Endothelial cell of umbilical vein (primary cell): ENCODE measurements around the gene CRACR2B. TPM values are rescaled to one million over a fixed set of nuclear protein-coding genes. Genes with fewer than 3 reads are reported as not detected.

Experiments used
- BruUV-seq: library from RNA; stranded (reverse); fragments of 400-500 nt; replicated peaks from 2 replicates; lab custom pipeline; 2021; lab: Mats Ljungman, UMichigan
- CTCF ChIA-PET: fragments of 300-600, 350-600 bp; sonication (Branson Sonifier 250); formaldehyde crosslinking; loops from one replicate; lab custom pipeline; 2021; ENCODE audit warnings: antibody characterized with exemption, inconsistent platforms; lab: Charles Lee
- POLR2A ChIA-PET: fragments of 300-600, 350-600 bp; sonication (Branson Sonifier 250); formaldehyde crosslinking; loops from one replicate; lab custom pipeline; 2021; ENCODE audit warnings: antibody characterized with exemption, inconsistent platforms; lab: Charles Lee
- DNase-seq: peaks from one replicate; pipeline ENCODE4 v3.0.0-alpha.2; 2011; ENCODE audit warnings: low read depth, low spot score
- FAIRE-seq: peaks from 2 replicates; lab custom pipeline; 2011; peaks lifted over from hg19 to GRCh38; lab: Jason Lieb, UNC
- H2AFZ ChIP-seq: 2 replicates; pipeline ENCODE4 v1.6.0; 2012; ENCODE audit warnings: low read depth, low read length, control low read depth, inconsistent platforms
- H3K27ac ChIP-seq: 2 replicates; pipeline ENCODE4 v1.5.1; 2011; ENCODE audit warnings: low read depth, mild to moderate bottlenecking, control low read depth, low read length, moderate library complexity; ENCODE audit not compliant: insufficient read depth
- H3K27me3 ChIP-seq, 2 experiments: 2 replicates each; pipeline versions ENCODE4 v1.6.0 to v1.6.1; 2011; ENCODE audit warnings: low read length in 2 of 2, mixed read lengths in 1 of 2; ENCODE audit not compliant: control insufficient read depth in 2 of 2, insufficient read depth in 2 of 2
- H3K36me3 ChIP-seq, 2 experiments: 2 replicates in 1 of 2; 3 replicates in 1 of 2; pipeline ENCODE4 v1.5.1; 2011; ENCODE audit warnings: low read length in 2 of 2, mild to moderate bottlenecking in 1 of 2, moderate library complexity in 1 of 2; ENCODE audit not compliant: control insufficient read depth in 2 of 2, insufficient read depth in 2 of 2; ENCODE audit errors: extremely low read depth in 1 of 2
- H3K4me1 ChIP-seq: 3 replicates; pipeline ENCODE4 v1.5.1; 2011; ENCODE audit warnings: mild to moderate bottlenecking, low read length; ENCODE audit not compliant: control insufficient read depth, insufficient read depth; ENCODE audit errors: extremely low read depth
- H3K4me2 ChIP-seq: 2 replicates; pipeline ENCODE4 v1.6.1; 2011; ENCODE audit warnings: low read length, control low read depth, mixed read lengths; ENCODE audit not compliant: insufficient read depth
- H3K4me3 ChIP-seq, 3 experiments: fragments of 200-600 bp in 1 of 3; sonication (generic), shearing (Covaris generic) in 1 of 3; replicated peaks in 1 of 3; 2 replicates each; pipeline ENCODE4 v1.5.1; 2011 to 2016; ENCODE audit warnings: control low read depth in 3 of 3, low read length in 3 of 3, mild to moderate bottlenecking in 2 of 3, inconsistent platforms in 1 of 3, low read depth in 1 of 3, moderate library complexity in 1 of 3; ENCODE audit not compliant: insufficient read depth in 1 of 3
- H3K79me2 ChIP-seq: 2 replicates; pipeline ENCODE4 v1.6.0; 2012; ENCODE audit warnings: low read length, inconsistent platforms; ENCODE audit not compliant: control insufficient read depth, insufficient read depth
- H3K9ac ChIP-seq: replicated peaks from 2 replicates; pipeline ENCODE3; 2011; ENCODE audit warnings: low read length, control low read depth; ENCODE audit not compliant: insufficient read depth; ENCODE audit errors: extremely low read depth
- H3K9me1 ChIP-seq: replicated peaks from 3 replicates; pipeline ENCODE4 v1.6.0; 2011; ENCODE audit warnings: mild to moderate bottlenecking, low read length; ENCODE audit not compliant: control insufficient read depth, insufficient read depth; ENCODE audit errors: extremely low read depth
- H3K9me3 ChIP-seq: replicated peaks from 2 replicates; pipeline ENCODE4 v1.5.1; 2012; ENCODE audit warnings: low read length, inconsistent platforms; ENCODE audit not compliant: control insufficient read depth, insufficient read depth
- H4K20me1 ChIP-seq: replicated peaks from 2 replicates; pipeline ENCODE3; 2011; ENCODE audit warnings: mild to moderate bottlenecking, low read length; ENCODE audit not compliant: control insufficient read depth, insufficient read depth; ENCODE audit errors: extremely low read depth
- EZH2 ChIP-seq: IDR thresholded peaks from 2 replicates; pipeline ENCODE4 v1.6.1; 2012; ENCODE audit warnings: borderline replicate concordance, low read depth, mild to moderate bottlenecking, moderate library complexity, low read length, inconsistent platforms; ENCODE audit not compliant: severe bottlenecking
- FOS ChIP-seq: IDR thresholded peaks from 2 replicates; pipeline ENCODE4 v1.6.1; 2011; ENCODE audit warnings: mild to moderate bottlenecking, low read length, moderate library complexity, borderline replicate concordance; ENCODE audit not compliant: insufficient read depth
- GATA2 ChIP-seq: IDR thresholded peaks from 2 replicates; pipeline ENCODE4 v1.7.0; 2011; ENCODE audit warnings: low read depth, mild to moderate bottlenecking, moderate library complexity, mixed read lengths, low read length; ENCODE audit not compliant: insufficient read length, insufficient read depth
- JUN ChIP-seq: IDR thresholded peaks from 2 replicates; pipeline ENCODE4 v1.6.1; 2011; ENCODE audit warnings: borderline replicate concordance, low read depth; ENCODE audit not compliant: insufficient read length, insufficient read depth
- MAX ChIP-seq: IDR thresholded peaks from 2 replicates; pipeline ENCODE4 v1.6.1; 2011; ENCODE audit not compliant: insufficient read depth, insufficient read length
- MYC ChIP-seq: IDR thresholded peaks from one replicate; pipeline ENCODE4 v1.6.1; 2011; ENCODE audit warnings: mild to moderate bottlenecking, low read depth, low read length
- POLR2A ChIP-seq: IDR thresholded peaks from 2 replicates; pipeline ENCODE4 v1.6.1; 2012; ENCODE audit warnings: low read depth, mild to moderate bottlenecking, control low read depth, low read length
- POLR2AphosphoS5 ChIP-seq: IDR thresholded peaks from 2 replicates; pipeline ENCODE4 v1.6.1; 2012; ENCODE audit warnings: low read depth, mild to moderate bottlenecking, control low read depth, low read length, moderate library complexity; ENCODE audit not compliant: insufficient read depth
- dilution Hi-C: fragments of 300-500 bp; cut with MboI; formaldehyde crosslinking; loops from one replicate; pipeline ENCODE4 v1.15.0; 2019; ENCODE audit warnings: low sequenced_read_pairs; ENCODE audit not compliant: extremely low pct_ligation_motif_present
- intact Hi-C: fragments of 100-400 bp; cut with micrococcal nuclease; formaldehyde crosslinking; loops from one replicate; pipeline ENCODE4 v1.10.0; 2022
- polyA plus RNA-seq, 4 experiments: library from polyadenylated mRNA; depleted of rRNA in 3 of 4; stranded (reverse) in 3 of 4; unstranded in 1 of 4; fragments of >200 nt; gene quantifications; 2 replicates each; pipeline versions ENCODE4 v1.2.1 to v1.2.3, GENCODE V29; 2011 to 2012; ENCODE audit warnings: missing spikeins in 1 of 4
- total RNA-seq: library from RNA; stranded (reverse); gene quantifications from 2 replicates; pipeline ENCODE4 v1.2.3, GENCODE V29; 2021
- TF ChIP-seq, protein P1 (sequence below), 2 donors: IDR thresholded peaks; 1 replicate in 1 of 2; 2 replicates in 1 of 2; pipeline ENCODE4 v1.5.1; 2011; ENCODE audit warnings: low read length in 2 of 2, mild to moderate bottlenecking in 2 of 2, moderate library complexity in 2 of 2, control low read depth in 1 of 2, inconsistent platforms in 1 of 2, low read depth in 1 of 2; ENCODE audit not compliant: insufficient read depth in 1 of 2; ENCODE audit errors: extremely low read depth in 1 of 2

CRACR2B gene
- total and polyA plus RNA-seq, 2 donors (not counting 3 experiments of a cell fraction or from before 2014, with no cell fraction given): 8.4 to 9.3 TPM

- Histone ChIP-seq H3K27me3 (no peaks in the 10 kb centered on the region), H3K9ac (no peak overlapping the region), H4K20me1 (no peaks in the 10 kb centered on the region), H3K36me3 (no peaks in the 10 kb centered on the region), H3K4me1 (peaks cover 14% of the 10 kb centered on the region), H3K9me1 (no peaks in the 10 kb centered on the region), H3K9me3 (no peaks in the 10 kb centered on the region), H3K27ac (no peak overlapping the region), H3K4me3 (no peak overlapping the region), H3K79me2 (peaks cover 11% of the 10 kb centered on the region), H3K4me2 (no peak overlapping the region), H2AFZ (no peak overlapping the region)
- intact Hi-C loops: no loop called here
- dilution Hi-C loops: no loop called here
- POLR2A ChIA-PET: interaction anchor here (0.5 kb wide), 1 partner anchor 15 kb away, joined by 3 read pairs; no protein-coding TSS in a partner anchor
- BruUV-seq: no TSS peak
- FAIRE-seq: no peak
- DNase-seq: no peak
- CTCF ChIA-PET: no interaction called here
- TF ChIP-seq EZH2 (no peak), FOS (no peak), MAX (no peak), GATA2 (no peak), JUN (no peak), MYC (no peak), POLR2AphosphoS5 (no peak), POLR2A (no peak)
- TF ChIP-seq, protein P1, sequence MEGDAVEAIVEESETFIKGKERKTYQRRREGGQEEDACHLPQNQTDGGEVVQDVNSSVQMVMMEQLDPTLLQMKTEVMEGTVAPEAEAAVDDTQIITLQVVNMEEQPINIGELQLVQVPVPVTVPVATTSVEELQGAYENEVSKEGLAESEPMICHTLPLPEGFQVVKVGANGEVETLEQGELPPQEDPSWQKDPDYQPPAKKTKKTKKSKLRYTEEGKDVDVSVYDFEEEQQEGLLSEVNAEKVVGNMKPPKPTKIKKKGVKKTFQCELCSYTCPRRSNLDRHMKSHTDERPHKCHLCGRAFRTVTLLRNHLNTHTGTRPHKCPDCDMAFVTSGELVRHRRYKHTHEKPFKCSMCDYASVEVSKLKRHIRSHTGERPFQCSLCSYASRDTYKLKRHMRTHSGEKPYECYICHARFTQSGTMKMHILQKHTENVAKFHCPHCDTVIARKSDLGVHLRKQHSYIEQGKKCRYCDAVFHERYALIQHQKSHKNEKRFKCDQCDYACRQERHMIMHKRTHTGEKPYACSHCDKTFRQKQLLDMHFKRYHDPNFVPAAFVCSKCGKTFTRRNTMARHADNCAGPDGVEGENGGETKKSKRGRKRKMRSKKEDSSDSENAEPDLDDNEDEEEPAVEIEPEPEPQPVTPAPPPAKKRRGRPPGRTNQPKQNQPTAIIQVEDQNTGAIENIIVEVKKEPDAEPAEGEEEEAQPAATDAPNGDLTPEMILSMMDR (IDR thresholded peaks at IDR 0.05; ENCODE audit: extremely low read depth in 1 of 2, insufficient read depth in 1 of 2, low read depth in 1 of 2, low read length in 2 of 2): no peak
These were observed 33.5 kb upstream of the CRACR2B start for GRCh38 chr11:794013-794765.
